Erythroblast (primary cell): ENCODE measurements around the gene CTNNB1.

ENCODE experiments used
- GATA1 ChIP-seq: IDR thresholded peaks from 2 replicates; pipeline ENCODE4 v1.6.1; 2011; ENCODE audit warnings: low read depth, mild to moderate bottlenecking, control low read depth, low read length, moderate library complexity
- POLR2A ChIP-seq: IDR thresholded peaks from 2 replicates; pipeline ENCODE4 v1.6.1; 2011; ENCODE audit warnings: mild to moderate bottlenecking, low read length

- no peak for TF ChIP-seq POLR2A
- no peak for TF ChIP-seq GATA1
Observed at GRCh38 chr3:41164777-41165176, 34.5 kb upstream of the CTNNB1 start.
